ENCODE data around the gene TSTD2. TPM values are rescaled to one million over a fixed set of nuclear protein-coding genes. Genes with fewer than 3 reads are reported as not detected.

TSTD2 gene
- polyA plus RNA-seq, 3 donors, result 1.2 to 11.4 (median 2.4) TPM

GRCh38 chr9:97602430-97602829 is 30.7 kb downstream of the TSTD2 start:
- H3K36me3 Mint-ChIP-seq, result peaks cover 66 to 73% of the 10 kb centered on the region in 2 donors
- H4K20me1 ChIP-seq (ENCODE audit: insufficient read depth, low read length), result no peaks in the 10 kb centered on the region
- no peaks in the 10 kb centered on the region for H3K27me3 ChIP-seq (ENCODE audit: control insufficient read depth in 2 of 2, insufficient read depth in 2 of 2, low read length in 2 of 2)
- no peak overlapping the region for H3K4me3 ChIP-seq (replicated peaks in 1 of 3; ENCODE audit: low read depth in 2 of 3, low read length in 3 of 3)
- 100% methylated on average over 6 of the region's 10 CpGs for WGBS (ENCODE audit: insufficient coverage)
- no peaks in the 10 kb centered on the region for H3K79me2 ChIP-seq (ENCODE audit: insufficient read depth, low read length)
- H3K9me3 Mint-ChIP-seq, result no peaks in the 10 kb centered on the region
- intact Hi-C loops (cut with micrococcal nuclease), result no loop called here
- H3K9ac ChIP-seq (ENCODE audit: insufficient read depth, low read length, poor library complexity, severe bottlenecking), result no peak overlapping the region
- DNase-seq, result no peak
- H3K4me1 Mint-ChIP-seq, result peaks cover 7% of the 10 kb centered on the region
- H3K9me3 ChIP-seq (replicated peaks in 1 of 2; ENCODE audit: control insufficient read depth in 1 of 2, insufficient read depth in 1 of 2, low read length in 2 of 2), result no peaks in the 10 kb centered on the region
- H3K4me3 Mint-ChIP-seq, result no peak overlapping the region
- TF ChIP-seq CTCF (IDR thresholded peaks at IDR 0.05), result no peak
- H3K36me3 ChIP-seq (replicated peaks in 1 of 2; ENCODE audit: control insufficient read depth in 1 of 2, insufficient read depth in 2 of 2, low read length in 2 of 2), result peaks cover 44 to 82% of the 10 kb centered on the region in 2 donors
- no peak overlapping the region for H3K27ac ChIP-seq (ENCODE audit: low read depth in 1 of 2, low read length in 2 of 2)
- no peak overlapping the region for H2AFZ ChIP-seq (ENCODE audit: insufficient read depth, low read depth, low read length, poor library complexity, severe bottlenecking)
- no peak overlapping the region for H3K4me2 ChIP-seq (replicated peaks; ENCODE audit: extremely low read depth, low read length, poor library complexity, severe bottlenecking)
- H3K4me1 ChIP-seq (ENCODE audit: control insufficient read depth in 1 of 2, insufficient read depth in 2 of 2, low read length in 2 of 2), result peaks cover 4 to 6% of the 10 kb centered on the region in 2 donors
- peaks cover 0 to 4% (median 0%) of the 10 kb centered on the region in 3 donors for H3K27me3 Mint-ChIP-seq (ENCODE audit: low read depth in 3 of 3)
- H3K27ac Mint-ChIP-seq, result no peak overlapping the region

DNA sequence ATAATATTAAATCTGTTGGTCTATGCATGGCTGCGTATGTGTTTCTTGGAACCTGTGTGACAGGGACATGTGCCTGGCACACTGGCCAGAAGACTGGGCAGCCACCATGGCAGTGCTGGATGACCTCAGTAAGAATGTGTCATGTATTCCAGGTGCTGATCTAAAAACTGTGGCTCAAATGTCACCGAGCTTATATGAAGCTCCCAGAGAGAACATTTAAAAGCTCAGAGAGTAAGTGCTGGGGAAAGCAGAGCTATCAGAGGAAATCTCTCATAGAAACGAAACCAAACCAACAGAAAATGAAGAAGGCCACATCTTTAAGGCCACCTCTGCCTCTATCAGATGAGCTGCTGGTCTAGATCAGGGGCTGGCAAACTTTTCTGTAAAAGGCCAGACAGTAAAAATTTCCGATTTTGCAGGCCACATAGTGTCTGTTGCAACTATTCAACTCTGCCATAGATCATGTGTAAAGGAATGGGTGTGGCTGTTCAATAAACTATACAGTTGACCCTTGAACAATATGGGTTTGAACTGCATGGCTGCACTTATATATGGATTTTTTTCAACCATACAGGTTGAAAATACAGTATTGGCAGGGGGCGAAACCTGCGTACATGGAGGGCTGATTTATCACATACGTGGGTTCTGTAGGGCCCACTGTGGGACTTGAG is 31.8 kb downstream of the TSTD2 start:
- Histone ChIP-seq H3K79me2 (ENCODE audit: insufficient read depth, low read length) (no peaks in the 10 kb centered on the region), H3K4me3 (replicated peaks in 1 of 3; ENCODE audit: low read depth in 2 of 3, low read length in 3 of 3) (no peak overlapping the region), H2AFZ (ENCODE audit: insufficient read depth, low read depth, low read length, poor library complexity, severe bottlenecking) (no peak overlapping the region), H3K27me3 (ENCODE audit: control insufficient read depth in 2 of 2, insufficient read depth in 2 of 2, low read length in 2 of 2) (no peaks in the 10 kb centered on the region), H3K27ac (ENCODE audit: low read depth in 1 of 2, low read length in 2 of 2) (no peak overlapping the region), H4K20me1 (ENCODE audit: insufficient read depth, low read length) (no peaks in the 10 kb centered on the region), H3K9ac (ENCODE audit: insufficient read depth, low read length, poor library complexity, severe bottlenecking) (no peak overlapping the region), H3K4me2 (replicated peaks; ENCODE audit: extremely low read depth, low read length, poor library complexity, severe bottlenecking) (no peak overlapping the region), H3K9me3 (replicated peaks in 1 of 2; ENCODE audit: control insufficient read depth in 1 of 2, insufficient read depth in 1 of 2, low read length in 2 of 2) (no peaks in the 10 kb centered on the region), H3K36me3 (replicated peaks in 1 of 2; ENCODE audit: control insufficient read depth in 1 of 2, insufficient read depth in 2 of 2, low read length in 2 of 2) (peaks cover 44 to 71% of the 10 kb centered on the region in 2 donors), H3K4me1 (ENCODE audit: control insufficient read depth in 1 of 2, insufficient read depth in 2 of 2, low read length in 2 of 2) (peaks cover 4 to 6% of the 10 kb centered on the region in 2 donors)
- Mint-ChIP-seq H3K27me3 (ENCODE audit: low read depth in 3 of 3) (peaks cover 0 to 4% (median 0%) of the 10 kb centered on the region in 3 donors), H3K9me3 (no peaks in the 10 kb centered on the region), H3K27ac (no peak overlapping the region), H3K4me3 (no peak overlapping the region), H3K36me3 (peaks cover 58 to 66% of the 10 kb centered on the region in 2 donors), H3K4me1 (peaks cover 7% of the 10 kb centered on the region)
- WGBS (ENCODE audit: insufficient coverage), result 93% methylated on average over 3 of the region's 7 CpGs
- DNase-seq, result no peak
- intact Hi-C loops (cut with micrococcal nuclease), result no loop called here
- TF ChIP-seq CTCF (IDR thresholded peaks at IDR 0.05), result no peak
